ENCODE results near the gene NECAB3. TPM values are rescaled to one million over a fixed set of nuclear protein-coding genes. Genes with fewer than 3 reads are reported as not detected.

NECAB3 gene
- total RNA-seq (2021; ENCODE audit: unreplicated experiment) (46.4 TPM), Bru-seq, nascent RNA (percentile 64 among the genes with signal in this experiment), BruChase-seq, experiment 1, labeled RNA remaining after a 2-hour chase (percentile 71 among the genes with signal in this experiment), BruChase-seq, experiment 2, labeled RNA remaining after a 6-hour chase (percentile 65 among the genes with signal in this experiment)
- 46.9 TPM for polyA plus RNA-seq (2012; ENCODE audit: insufficient read length)
- long read RNA-seq, transcript NECAB3-202 (13 exons, 1,942 nt) = major isoform, 6 of 45 reads
- long read RNA-seq, partial matches to known transcripts = 12 of 45 reads
- long read RNA-seq, other reads (novel, unspliced or antisense) = 23 of 45 reads

- in situ Hi-C loops (cut with HindIII; ENCODE audit: low pct_unique_long_range_greater_than_20kb, low sequenced_read_pairs) (no loop called here), intact Hi-C loops (cut with micrococcal nuclease; ENCODE audit: unreplicated experiment) (no loop called here)
- peaks cover 24% of the 10 kb centered on the region for H3K4me1 ChIP-seq (ENCODE audit: control insufficient read depth, insufficient read depth, low read length)
- ATAC-seq (peak; percentile 91), DNase-seq (ENCODE audit: low read depth, low spot score) (no peak)
- H3K27me3 ChIP-seq (ENCODE audit: control insufficient read depth, insufficient read depth, low read length) = no peaks in the 10 kb centered on the region
- peaks cover 6% of the 10 kb centered on the region; the same call in 1 of the 2 replicates for H3K36me3 ChIP-seq (ENCODE audit: control insufficient read depth, insufficient read depth, low read length)
- CTCF ChIA-PET = no interaction called here
- H3K27ac ChIP-seq (ENCODE audit: low read length) = peak within 1 kb of the TSS; percentile 94
- peak within 1 kb of the TSS; percentile 74 to 76 for H3K4me3 ChIP-seq (ENCODE audit: low read depth in 2 of 2, low read length in 2 of 2)
- POLR2A ChIA-PET = interaction anchor here (0.6 kb wide), 1 partner anchor 112 kb away, joined by 4 read pairs; no protein-coding TSS in a partner anchor
- TF ChIP-seq REST (IDR thresholded peaks at IDR 0.05; ENCODE audit: insufficient read depth in 1 of 2, low read depth in 2 of 2, low read length in 1 of 2) (no peak), POLR2AphosphoS5 (IDR thresholded peaks at IDR 0.05; ENCODE audit: low read depth, low read length) (peak; percentile 89), TCF7L2 (IDR thresholded peaks at IDR 0.05; ENCODE audit: low read depth, low read length) (no peak), CTCF (IDR thresholded peaks at IDR 0.05) (no peak), SIN3A (IDR thresholded peaks at IDR 0.05; ENCODE audit: borderline replicate concordance, insufficient read depth, low read depth, low read length) (no peak; the same call in 1 of the 2 replicates)
- no TSS peak for BruUV-seq (replicated peaks)
- no peaks in the 10 kb centered on the region for H3K9me3 ChIP-seq (ENCODE audit: control insufficient read depth, insufficient read depth, low read depth, low read length)
Observed at GRCh38 chr20:33674294-33675135, at the start of gene NECAB3. TSS of gene NECAB3 (minus strand) at chr20:33674428. CDS start at chr20:33674352, 76 bp downstream.

GRCh38 chr20:33721391-33722140 lies 47.3 kb upstream of the NECAB3 start:
- intact Hi-C loops (cut with micrococcal nuclease; ENCODE audit: unreplicated experiment) = no loop called here
- H3K36me3 ChIP-seq (ENCODE audit: control insufficient read depth, insufficient read depth, low read length) = no peaks in the 10 kb centered on the region
- ChIA-PET POLR2A (interaction anchor here (0.7 kb wide), 1 partner anchor 66 kb away, joined by 5 read pairs; no protein-coding TSS in a partner anchor), CTCF (no interaction called here)
- DNase-seq (ENCODE audit: low read depth, low spot score) (no peak), ATAC-seq (no peak)
- BruUV-seq (replicated peaks) = no TSS peak
- TF ChIP-seq POLR2AphosphoS5 (IDR thresholded peaks at IDR 0.05; ENCODE audit: low read depth, low read length) = no peak
- no peak for TF ChIP-seq TCF7L2 (IDR thresholded peaks at IDR 0.05; ENCODE audit: low read depth, low read length)
- no peak for TF ChIP-seq SIN3A (IDR thresholded peaks at IDR 0.05; ENCODE audit: borderline replicate concordance, insufficient read depth, low read depth, low read length)
- no peak for TF ChIP-seq CTCF (IDR thresholded peaks at IDR 0.05)
- H3K4me3 ChIP-seq (ENCODE audit: low read depth in 2 of 2, low read length in 2 of 2) = no peak overlapping the region
- no peak overlapping the region for H3K27ac ChIP-seq (ENCODE audit: low read length)
- H3K4me1 ChIP-seq (ENCODE audit: control insufficient read depth, insufficient read depth, low read length) = 0 out of 2 replicates have a peak, but pooled peaks cover 5% of the 10 kb centered on the region
- in situ Hi-C loops (cut with HindIII; ENCODE audit: low pct_unique_long_range_greater_than_20kb, low sequenced_read_pairs) = no loop called here
- no peaks in the 10 kb centered on the region for H3K27me3 ChIP-seq (ENCODE audit: control insufficient read depth, insufficient read depth, low read length)
- H3K9me3 ChIP-seq (ENCODE audit: control insufficient read depth, insufficient read depth, low read depth, low read length) = no peaks in the 10 kb centered on the region

All from Panc1 (cell line).